GM18511 (cell line): ENCODE measurements around the gene NR1H2.
"Not testable (repeated sequence)": the region's sequence is repeated elsewhere in the genome, so short reads cannot be mapped to it uniquely, and the experiment has no call there.

Source experiments
- ATAC-seq: cut with Tn5 transposase; IDR thresholded peaks from one replicate; pipeline ENCODE4 v1.9.1; 2021; ENCODE audit warnings: mild to moderate bottlenecking, moderate library complexity; ENCODE audit not compliant: unreplicated experiment

NR1H2 gene

DNA sequence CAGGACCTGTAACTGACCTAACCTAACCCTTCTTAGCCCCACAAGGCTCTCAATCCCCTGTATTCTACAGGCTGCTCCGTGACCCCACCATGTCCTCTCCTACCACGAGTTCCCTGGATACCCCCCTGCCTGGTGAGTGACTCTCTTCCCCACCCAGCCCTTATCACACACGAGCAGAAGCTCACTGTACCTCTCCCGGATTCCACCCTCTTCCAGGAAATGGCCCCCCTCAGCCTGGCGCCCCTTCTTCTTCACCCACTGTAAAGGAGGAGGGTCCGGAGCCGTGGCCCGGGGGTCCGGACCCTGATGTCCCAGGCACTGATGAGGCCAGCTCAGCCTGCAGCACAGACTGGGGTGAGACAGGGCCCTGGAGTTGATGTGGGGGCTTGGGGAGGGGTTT is 1.3 kb downstream of the NR1H2 start:
- ATAC-seq: no peak

DNA sequence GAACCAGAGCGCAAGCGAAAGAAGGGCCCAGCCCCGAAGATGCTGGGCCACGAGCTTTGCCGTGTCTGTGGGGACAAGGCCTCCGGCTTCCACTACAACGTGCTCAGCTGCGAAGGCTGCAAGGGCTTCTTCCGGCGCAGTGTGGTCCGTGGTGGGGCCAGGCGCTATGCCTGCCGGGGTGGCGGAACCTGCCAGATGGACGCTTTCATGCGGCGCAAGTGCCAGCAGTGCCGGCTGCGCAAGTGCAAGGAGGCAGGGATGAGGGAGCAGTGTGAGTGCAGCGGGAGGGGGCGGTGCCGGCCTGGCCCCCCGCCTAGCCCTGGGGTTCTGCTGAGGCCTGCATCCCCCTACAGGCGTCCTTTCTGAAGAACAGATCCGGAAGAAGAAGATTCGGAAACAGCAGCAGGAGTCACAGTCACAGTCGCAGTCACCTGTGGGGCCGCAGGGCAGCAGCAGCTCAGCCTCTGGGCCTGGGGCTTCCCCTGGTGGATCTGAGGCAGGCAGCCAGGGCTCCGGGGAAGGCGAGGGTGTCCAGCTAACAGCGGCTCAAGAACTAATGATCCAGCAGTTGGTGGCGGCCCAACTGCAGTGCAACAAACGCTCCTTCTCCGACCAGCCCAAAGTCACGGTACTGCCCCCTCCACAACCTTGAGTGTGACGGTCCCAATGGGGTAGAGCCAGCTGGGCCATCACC is 2.1 kb downstream of the NR1H2 start:
- no peak for ATAC-seq

DNA sequence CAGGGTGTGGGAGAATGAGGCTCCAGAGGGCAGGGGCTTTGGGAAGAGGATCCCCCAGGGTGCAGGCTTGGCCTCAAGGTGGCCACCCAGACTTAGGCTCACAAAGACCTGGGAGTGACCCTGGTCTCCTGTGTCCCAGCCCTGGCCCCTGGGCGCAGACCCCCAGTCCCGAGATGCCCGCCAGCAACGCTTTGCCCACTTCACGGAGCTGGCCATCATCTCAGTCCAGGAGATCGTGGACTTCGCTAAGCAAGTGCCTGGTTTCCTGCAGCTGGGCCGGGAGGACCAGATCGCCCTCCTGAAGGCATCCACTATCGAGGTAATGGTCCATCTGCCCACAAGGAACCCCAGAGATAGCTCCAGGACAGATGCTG is 2.6 kb downstream of the NR1H2 start:
- ATAC-seq: no peak

DNA sequence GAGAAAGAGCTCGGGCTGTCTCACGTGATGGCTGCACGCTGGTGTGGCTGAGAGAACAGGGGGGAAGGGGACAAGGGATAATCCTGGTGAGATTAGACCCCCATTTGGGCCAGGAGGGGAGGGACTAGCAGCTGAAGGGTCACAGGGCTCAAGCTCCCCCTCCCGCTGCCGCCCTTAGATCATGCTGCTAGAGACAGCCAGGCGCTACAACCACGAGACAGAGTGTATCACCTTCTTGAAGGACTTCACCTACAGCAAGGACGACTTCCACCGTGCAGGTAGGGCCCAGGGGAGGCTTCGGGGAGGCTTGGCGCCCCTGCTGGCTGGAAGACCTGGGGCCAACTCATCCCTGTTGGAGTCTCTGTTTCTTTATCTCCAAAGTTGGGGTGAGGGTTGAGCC is 3.3 kb downstream of the NR1H2 start:
- no peak for ATAC-seq

DNA sequence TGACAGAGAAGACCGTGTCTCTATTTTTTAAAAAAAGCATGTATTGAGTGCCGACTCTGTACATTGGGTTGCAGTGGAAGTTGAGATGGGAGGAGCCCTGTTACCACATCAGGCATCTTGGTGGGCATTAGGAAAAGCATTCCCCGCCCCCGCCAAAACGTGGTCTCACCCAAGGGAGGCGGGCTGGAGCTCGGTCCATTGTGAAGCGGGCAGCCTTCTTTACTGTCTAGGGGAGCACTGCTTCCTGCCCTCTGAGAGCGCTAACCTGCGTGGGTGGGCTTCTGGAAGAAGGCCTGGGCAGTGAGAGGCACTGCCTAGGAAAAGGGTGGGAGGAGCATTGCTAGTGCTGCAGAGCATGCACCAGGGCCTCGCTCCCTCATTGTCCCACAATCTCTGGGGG is 3.9 kb downstream of the NR1H2 start:
- no peak for ATAC-seq

DNA sequence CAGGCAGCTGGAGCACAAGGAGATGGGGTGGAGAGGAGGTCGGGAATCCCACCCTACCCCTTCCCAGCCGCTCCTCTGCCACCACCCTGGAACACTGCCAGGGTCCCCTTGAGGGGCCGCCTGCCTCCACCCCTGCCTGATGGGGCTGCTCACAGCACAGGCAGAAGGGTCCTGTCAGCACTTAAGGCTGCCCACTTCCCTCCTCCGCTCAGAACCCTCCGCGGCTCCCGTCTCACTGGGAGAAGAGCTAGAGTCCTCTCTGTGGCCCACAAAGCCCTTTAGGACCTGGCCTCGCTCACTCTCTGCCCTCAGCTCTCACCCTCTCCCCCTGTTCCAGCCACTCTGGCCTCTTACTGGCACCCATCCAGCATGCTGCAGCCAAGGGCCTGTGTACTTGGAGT is 4.5 kb downstream of the NR1H2 start:
- no peak for ATAC-seq

DNA sequence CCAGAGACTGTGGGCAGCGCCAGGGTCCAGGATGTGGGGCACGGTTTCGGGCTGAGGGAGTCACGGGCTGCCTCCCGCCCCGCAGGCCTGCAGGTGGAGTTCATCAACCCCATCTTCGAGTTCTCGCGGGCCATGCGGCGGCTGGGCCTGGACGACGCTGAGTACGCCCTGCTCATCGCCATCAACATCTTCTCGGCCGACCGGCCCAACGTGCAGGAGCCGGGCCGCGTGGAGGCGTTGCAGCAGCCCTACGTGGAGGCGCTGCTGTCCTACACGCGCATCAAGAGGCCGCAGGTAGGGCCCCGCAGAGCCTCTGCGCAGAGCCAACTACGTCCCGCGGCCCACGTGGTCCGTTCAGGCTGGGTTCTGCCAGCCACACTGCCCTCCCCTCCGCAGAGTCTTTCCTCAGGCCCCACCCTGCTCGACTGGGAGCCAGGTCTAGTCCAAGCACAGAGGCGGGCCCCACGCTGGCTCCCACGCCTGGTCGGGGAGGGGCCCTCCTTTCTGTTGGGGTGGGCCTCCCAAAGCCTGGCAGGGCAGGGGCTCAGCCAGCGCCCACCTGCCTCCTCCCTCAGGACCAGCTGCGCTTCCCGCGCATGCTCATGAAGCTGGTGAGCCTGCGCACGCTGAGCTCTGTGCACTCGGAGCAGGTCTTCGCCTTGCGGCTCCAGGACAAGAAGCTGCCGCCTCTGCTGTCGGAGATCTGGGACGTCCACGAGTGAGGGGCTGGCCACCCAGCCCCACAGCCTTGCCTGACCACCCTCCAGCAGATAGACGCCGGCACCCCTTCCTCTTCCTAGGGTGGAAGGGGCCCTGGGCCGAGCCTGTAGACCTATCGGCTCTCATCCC is 5.8 kb downstream of the NR1H2 start:
- ATAC-seq: no peak

DNA sequence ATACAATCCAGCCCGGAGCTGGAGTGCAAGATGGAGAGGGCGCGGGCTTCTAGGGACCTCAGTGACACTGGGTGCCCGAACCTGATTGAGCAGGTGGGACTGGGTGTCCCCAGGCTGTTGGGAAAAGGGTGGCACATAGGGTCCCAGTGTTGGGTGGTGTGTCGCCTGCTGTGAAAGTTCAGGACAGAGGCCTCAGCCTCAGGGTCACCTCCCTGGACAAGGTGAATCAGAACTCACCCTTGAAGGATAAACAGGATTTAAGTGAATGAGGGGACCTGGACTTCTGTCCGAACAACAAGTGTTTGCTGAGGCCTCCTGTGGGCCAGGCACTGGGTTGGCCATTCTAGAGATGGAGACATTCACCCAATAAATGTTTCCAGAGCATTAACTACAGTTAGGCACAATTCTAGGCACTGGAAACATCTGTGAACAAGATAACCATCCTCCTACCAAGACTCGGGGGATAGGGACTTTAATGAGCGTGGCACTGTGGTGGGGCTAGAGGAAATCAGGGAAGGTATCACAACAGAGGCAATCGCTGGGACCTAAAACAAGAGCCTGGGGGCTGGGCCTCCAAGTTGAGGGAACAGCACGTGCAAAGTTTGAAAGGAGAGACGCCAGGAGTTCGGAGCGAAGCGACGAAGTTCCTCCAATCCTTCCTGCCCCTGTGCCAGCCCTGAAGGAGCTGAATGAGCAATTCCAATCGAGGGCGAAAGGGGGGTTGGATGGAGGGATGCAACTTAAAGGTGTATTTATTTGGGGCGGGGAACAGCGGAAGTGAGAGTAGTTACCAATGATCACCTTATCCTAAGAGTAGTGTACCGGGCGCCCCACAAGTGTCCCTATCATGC is 7.0 kb downstream of the NR1H2 start:
- no peak for ATAC-seq

DNA sequence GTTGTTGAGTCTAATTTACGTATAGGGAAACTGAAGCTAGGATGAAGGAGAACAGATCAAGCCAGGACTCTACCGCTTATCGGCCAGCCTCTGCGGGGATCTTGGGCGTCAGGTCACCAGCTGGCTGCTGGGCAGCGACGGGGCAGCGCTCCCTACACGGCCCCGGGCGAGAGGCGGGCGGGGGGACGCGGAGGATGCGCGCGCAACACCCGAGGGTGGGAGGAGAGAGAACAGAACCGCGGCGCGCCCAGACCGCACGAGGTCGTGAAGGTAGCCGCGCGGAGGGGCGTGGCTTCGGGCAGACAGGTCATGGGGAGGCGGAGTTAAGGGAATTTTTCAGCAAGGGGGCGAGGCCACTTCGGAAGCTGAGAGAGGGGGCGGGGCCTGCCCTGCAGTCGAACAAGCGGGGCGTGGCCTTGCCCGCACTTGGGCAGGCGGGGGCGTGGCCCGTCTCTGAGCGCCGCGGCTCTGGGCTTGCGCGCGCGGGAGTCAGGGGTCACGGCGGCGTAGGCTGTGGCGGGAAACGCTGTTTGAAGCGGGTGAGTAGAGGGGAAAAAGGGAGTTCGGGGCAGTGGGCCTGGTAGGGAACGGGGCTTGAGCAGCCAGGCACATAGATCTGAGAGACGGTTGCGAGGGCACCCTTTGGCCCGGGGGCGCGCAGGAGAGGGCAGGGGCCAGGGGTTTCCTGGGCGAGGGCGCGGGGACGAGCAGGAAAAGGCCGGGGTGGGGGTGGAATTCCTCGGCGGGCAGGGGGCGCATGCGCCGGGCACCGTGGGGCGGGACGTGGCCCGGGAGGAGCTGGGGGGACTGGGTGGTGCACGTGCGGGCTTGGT is 7.8 kb downstream of the NR1H2 start, which contains the start of gene POLD1:
Gene POLD1, plus strand, starts transcription at position 496 of the 833 bp plus-strand sequence. CDS start 14,505 bp downstream, outside the sequence.
- ATAC-seq: peak; percentile 92

DNA sequence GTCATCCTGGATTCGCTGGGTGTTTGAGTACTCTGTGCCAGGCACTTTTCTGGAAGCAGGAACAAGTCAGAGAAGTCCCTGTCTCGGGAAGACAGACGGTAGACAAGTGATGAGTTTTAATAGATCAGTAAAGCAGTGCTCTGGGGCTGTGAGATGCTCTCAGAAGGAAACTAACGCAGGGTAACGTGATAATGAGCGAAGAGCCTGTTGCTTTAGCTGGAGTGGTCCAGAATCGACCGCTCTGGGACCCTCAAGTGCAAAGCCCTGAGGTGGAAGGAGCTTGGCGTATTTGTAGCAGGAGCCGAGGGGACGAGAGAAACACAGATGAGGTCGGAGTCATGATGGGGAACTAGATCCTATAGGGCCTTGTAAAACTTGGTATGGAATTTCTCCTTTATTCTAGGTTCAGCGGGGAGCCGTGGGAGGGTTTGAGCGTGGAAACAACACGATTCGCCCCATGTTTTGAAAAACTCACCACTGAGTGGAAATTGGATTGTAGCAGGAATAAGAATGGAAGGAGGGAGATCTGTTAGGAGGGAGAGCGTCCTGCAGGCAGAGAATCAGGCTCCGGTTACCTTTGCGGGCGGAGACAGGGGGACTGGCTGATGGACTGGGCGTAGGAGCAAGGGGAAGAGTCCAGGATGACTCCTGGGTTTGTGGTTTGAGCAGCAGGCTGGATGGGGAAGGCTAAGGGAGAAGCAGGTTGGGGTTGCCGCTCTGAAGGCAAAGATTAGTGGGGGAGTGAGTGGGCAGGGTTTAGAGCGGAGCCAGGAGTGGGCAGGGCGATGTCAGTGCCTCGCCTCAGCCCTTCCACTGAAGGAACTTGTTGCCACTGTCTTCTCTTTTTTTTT is 8.7 kb downstream of the NR1H2 start:
- no peak for ATAC-seq

DNA sequence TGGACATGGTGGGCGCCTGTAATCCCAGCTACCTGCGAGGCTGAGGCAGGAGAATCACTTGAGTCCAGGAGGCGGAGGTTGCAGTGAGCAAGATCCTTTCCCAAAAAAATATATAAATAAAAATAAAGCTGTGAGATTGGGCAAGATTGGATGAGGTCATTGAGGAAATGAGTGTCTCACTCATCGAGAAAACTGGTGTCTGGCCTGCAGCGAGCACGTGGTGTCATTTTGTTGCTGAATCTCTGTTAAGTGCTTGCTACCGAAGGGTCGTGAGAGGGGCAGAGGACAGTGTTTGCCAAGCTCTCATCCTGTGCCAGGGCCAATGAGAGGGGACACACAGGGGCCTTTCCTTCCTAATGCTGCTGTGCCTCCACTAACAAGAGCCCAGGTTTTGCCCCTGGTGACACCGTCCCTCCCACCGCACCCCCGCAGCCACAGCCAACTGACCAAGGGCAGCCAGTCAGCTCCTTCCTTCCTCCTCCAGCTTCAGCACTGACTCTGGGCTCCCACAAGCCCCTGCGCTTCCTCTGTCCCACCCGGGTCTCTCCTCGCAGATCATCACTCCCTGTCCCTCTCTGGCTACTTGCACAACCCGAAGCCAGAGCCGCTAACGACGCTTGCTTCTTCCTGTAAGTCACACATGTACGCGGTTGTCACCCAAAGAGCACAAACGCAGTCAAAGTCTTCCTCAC is 11.1 kb downstream of the NR1H2 start:
- no peak for ATAC-seq

DNA sequence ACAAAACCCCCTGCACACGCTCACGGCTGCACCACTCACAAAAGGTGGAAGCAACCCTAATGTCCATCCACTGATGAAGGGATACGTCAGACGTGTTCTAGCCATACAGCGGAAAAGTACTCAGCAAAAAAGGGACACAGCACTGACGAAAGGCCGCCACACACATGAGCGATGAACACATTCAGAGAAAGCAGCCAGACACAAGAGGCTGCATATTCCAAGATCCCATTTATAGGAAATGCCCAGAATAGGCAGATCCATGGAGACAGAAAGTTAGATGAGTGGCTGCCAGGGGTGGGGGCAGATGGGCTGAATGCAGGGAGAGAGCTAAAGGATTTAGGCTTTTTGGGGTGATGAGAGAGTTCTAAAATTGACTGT is 11.6 kb downstream of the NR1H2 start:
- ATAC-seq: no peak

DNA sequence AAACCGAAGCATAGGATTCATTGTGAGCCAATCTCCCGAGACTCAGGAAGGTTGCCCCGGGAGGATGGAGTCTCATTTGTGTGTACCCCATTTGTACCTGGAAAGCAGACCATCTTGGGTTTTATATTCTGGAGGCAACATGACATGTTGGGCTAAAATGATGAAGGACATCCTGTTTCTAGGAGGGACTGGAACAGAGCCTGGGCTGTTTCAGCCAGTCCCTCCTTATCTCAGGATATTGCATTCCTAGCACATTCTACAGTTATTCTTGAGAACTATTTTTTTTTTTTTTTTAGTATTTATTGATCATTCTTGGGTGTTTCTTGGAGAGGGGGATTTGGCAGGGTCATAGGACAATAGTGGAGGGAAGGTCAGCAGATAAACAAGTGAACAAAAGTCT is 14.0 kb downstream of the NR1H2 start:
- ATAC-seq: not testable (repeated sequence)

DNA sequence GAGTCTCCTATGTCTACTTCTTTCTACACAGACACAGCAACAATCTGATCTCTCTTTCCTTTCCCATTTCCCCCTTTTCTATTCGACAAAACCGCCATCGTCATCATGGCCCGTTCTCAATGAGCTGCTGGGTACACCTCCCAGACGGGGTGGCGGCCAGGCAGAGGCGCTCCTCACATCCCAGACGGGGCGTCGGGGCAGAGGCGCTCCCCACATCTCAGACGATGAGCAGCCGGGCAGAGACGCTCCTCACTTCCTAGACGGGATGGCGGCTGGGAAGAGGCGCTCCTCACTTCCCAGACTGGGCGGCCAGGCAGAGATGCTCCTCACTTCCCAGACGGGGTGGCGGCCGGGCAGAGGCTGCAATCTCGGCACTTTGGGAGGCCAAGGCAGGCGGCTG is 14.7 kb downstream of the NR1H2 start:
- ATAC-seq: not testable (repeated sequence)

DNA sequence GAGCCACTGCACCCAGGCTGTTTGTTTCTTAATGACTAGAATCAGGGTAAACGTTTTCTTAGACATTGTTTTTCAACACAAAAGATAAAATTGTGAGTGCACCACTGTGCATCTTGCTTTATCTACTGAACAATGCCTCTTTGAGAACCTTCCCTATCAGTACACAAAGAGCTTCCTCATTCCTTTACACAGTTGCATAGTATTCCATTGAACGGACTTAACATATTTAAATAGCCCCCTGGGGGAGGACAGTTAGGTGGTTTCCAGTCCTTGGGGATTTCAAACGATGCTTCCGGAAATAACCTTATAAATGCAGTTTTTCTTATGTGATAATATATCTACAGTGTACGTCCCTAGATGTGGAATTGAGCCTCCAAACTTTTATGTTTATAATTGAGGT is 16.5 kb downstream of the NR1H2 start:
- no peak for ATAC-seq

DNA sequence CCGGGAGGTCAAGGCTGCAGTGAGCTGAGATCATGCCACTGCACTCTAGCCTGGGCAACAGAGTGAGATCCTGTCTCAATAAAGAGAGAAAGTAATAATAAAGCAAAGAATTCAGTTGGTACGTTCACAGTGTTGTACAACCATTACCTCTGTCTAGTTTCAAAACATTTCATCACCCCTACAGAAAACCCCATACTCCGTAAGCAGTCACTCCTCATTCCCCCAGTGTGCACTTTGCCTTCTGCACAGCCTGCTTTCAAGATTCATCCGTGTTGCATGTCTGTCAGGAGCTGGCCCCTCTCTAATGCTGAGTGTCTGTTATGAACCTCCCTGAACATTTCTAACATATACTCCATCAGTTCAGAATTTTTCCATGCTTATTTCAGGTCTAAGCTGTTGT is 17.3 kb downstream of the NR1H2 start:
- no peak for ATAC-seq

DNA sequence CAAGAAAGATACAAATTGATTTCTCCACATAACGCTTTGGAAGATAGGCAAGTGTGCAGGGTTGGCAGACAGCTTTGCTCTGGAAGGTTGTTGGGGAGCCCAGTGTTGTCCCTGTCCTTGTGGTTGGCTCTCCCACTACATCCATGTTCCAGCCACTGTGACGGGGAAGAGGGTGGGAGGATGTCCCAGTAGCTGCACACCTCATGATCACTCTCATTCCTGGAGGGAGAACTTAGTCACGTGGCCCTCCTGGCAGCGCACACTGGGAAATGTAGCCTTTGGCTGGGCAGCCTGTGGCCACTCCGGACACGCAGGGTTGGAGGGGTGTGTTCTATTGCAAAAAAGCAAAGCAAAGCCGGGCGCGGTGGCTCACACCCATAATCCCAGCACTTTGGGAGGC is 17.8 kb downstream of the NR1H2 start:
- ATAC-seq: no peak

DNA sequence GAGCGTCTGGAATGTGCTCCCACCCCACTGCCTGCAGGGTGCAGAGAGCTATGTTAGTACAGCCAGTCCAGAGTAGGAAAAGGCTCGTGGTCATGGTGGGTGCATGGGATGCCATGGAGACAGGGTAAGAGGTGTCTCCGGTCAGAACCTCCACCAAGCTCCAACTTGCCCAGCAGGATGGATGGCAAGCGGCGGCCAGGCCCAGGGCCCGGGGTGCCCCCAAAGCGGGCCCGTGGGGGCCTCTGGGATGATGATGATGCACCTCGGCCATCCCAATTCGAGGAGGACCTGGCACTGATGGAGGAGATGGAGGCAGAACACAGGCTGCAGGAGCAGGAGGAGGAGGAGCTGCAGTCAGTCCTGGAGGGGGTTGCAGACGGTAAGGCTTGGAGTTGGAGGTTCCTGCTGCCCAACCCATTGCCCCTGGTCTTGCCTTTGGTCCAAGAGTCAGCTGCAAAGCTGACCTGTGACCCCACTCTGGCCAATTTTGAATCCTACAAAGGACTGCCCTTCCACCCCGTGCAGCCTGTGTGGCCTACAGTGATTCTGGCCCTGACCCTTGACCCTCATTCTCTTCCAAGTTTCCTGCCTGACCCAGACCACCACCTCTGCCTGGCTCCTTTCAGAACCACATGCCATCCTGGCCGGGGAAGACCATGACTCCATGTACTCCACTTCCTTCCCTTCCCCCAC is 22.6 kb downstream of the NR1H2 start:
- no peak for ATAC-seq

DNA sequence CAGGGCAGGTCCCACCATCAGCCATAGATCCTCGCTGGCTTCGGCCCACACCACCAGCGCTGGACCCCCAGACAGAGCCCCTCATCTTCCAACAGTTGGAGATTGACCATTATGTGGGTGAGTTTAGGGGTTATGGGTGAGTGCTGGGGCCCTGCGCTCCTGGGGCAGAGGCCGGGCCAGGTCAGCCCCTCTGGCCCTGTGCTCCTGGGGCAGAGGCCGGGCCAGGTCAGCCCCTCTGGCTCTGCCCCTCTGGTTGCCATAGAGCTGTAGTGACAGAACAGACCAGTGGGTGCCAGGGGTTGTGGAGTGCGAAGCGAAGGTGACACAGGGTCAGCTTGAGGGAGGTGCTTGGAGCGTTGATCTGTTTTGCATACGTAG is 23.1 kb downstream of the NR1H2 start:
- no peak for ATAC-seq
